Brain pericyte (primary cell): ENCODE data around the gene PI3.

ENCODE experiments used
- DNase-seq: peaks from one replicate; pipeline ENCODE4 v3.0.0-alpha.2; 2012; ENCODE audit warnings: low read depth, low spot score

PI3 gene

GRCh38 chr20:45187693-45188092 is 13.0 kb downstream of the PI3 start:
- DNase-seq = no peak

- DNase-seq = no peak
These were observed 14.4 kb downstream of the PI3 start for GRCh38 chr20:45189067-45189609.

- DNase-seq = no peak
These were observed 15.2 kb downstream of the PI3 start for GRCh38 chr20:45189861-45190260.

- no peak for DNase-seq
These were observed 17.2 kb downstream of the PI3 start for GRCh38 chr20:45191926-45192325.

- no peak for DNase-seq
These were observed 18.6 kb downstream of the PI3 start for GRCh38 chr20:45193331-45193730.

GRCh38 chr20:45206725-45207124 is 32.0 kb downstream of the PI3 start, which contains the start of gene SEMG1:
Gene SEMG1 (plus strand): TSS chr20:45207033. CDS start chr20:45207054, 21 bp downstream.
- DNase-seq = no peak

GRCh38 chr20:45209924-45210323 is 35.2 kb downstream of the PI3 start:
- DNase-seq = no peak

- no peak for DNase-seq
These were observed 37.1 kb downstream of the PI3 start for GRCh38 chr20:45211569-45212474.

GRCh38 chr20:45212836-45213235 is 38.1 kb downstream of the PI3 start:
- no peak for DNase-seq

- DNase-seq = no peak
These were observed 43.4 kb downstream of the PI3 start for GRCh38 chr20:45218124-45218523.

GRCh38 chr20:45218636-45219035 is 43.9 kb downstream of the PI3 start:
- DNase-seq = no peak

GRCh38 chr20:45221076-45221475 is 46.4 kb downstream of the PI3 start, which contains the start of gene SEMG2:
Gene SEMG2 (plus strand): TSS chr20:45221373. CDS start chr20:45221390, 17 bp downstream.
- no peak for DNase-seq

- DNase-seq = no peak
These were observed 48.4 kb downstream of the PI3 start for GRCh38 chr20:45223136-45223535.
